NCI-H2029 treated with DMSO at 0.1 percent for 48 hours (cell line): ENCODE results near the gene CELF4.

Experiments
- DNase-seq: peaks from one replicate; lab custom pipeline; 2025; lab: John Stamatoyannopoulos, UW

CELF4 gene

GRCh38 chr18:37546651-37547050 lies 18.9 kb downstream of the CELF4 start:
- DNase-seq = no peak

- no peak for DNase-seq
Observed at GRCh38 chr18:37546272-37546537, 19.4 kb downstream of the CELF4 start.

GRCh38 chr18:37545461-37546271 lies 19.9 kb downstream of the CELF4 start:
- no peak for DNase-seq

GRCh38 chr18:37544713-37545112 lies 20.9 kb downstream of the CELF4 start:
- no peak for DNase-seq

GRCh38 chr18:37544217-37544616 lies 21.4 kb downstream of the CELF4 start:
- no peak for DNase-seq

GRCh38 chr18:37543321-37543720 lies 22.3 kb downstream of the CELF4 start:
- DNase-seq = no peak

GRCh38 chr18:37541517-37541916 lies 24.1 kb downstream of the CELF4 start:
- DNase-seq = no peak

GRCh38 chr18:37540424-37541138 lies 25.0 kb downstream of the CELF4 start:
- no peak for DNase-seq

GRCh38 chr18:37539236-37539635 lies 26.4 kb downstream of the CELF4 start:
- no peak for DNase-seq

- no peak for DNase-seq
Observed at GRCh38 chr18:37538526-37539205, 26.9 kb downstream of the CELF4 start.

- no peak for DNase-seq
Observed at GRCh38 chr18:37537868-37538525, 27.6 kb downstream of the CELF4 start.

- DNase-seq = no peak
Observed at GRCh38 chr18:37536656-37537055, 28.9 kb downstream of the CELF4 start.

- DNase-seq = no peak
Observed at GRCh38 chr18:37535968-37536367, 29.6 kb downstream of the CELF4 start.

- no peak for DNase-seq
Observed at GRCh38 chr18:37534627-37535026, 31.0 kb downstream of the CELF4 start.

GRCh38 chr18:37533647-37534584 lies 31.7 kb downstream of the CELF4 start:
- no peak for DNase-seq

- DNase-seq = no peak
Observed at GRCh38 chr18:37532917-37533316, 32.7 kb downstream of the CELF4 start.

GRCh38 chr18:37529863-37530262 lies 35.7 kb downstream of the CELF4 start:
- DNase-seq = no peak

- no peak for DNase-seq
Observed at GRCh38 chr18:37529296-37529695, 36.3 kb downstream of the CELF4 start.

GRCh38 chr18:37527395-37527794 lies 38.2 kb downstream of the CELF4 start:
- DNase-seq = no peak

- DNase-seq = no peak
Observed at GRCh38 chr18:37525262-37525585, 40.4 kb downstream of the CELF4 start.

GRCh38 chr18:37524498-37525261 lies 40.9 kb downstream of the CELF4 start:
- DNase-seq = no peak
